HEK293 (cell line): Measurements from ENCODE around the gene DOK1.

ENCODE experiments used
- CTCF ChIA-PET: fragments of 350-600 bp; formaldehyde crosslinking; extraction: SDS; loops from one replicate; lab custom pipeline; 2021; ENCODE audit warnings: antibody characterized with exemption; lab: Yijun Ruan, JAX
- POLR2A ChIA-PET: fragments of 300-600 bp; formaldehyde crosslinking; extraction: SDS; loops from one replicate; lab custom pipeline; 2020; ENCODE audit warnings: antibody characterized with exemption, inconsistent platforms; lab: Yijun Ruan, JAX
- H3K27ac ChIP-seq: fragments of 200-500 bp; sonication (Bioruptor generic); 2 replicates; pipeline ENCODE4 v1.5.1; 2014; ENCODE audit warnings: low read depth, low read length, control low read depth, inconsistent platforms; ENCODE audit errors: extremely low read depth
- H3K36me3 ChIP-seq, 2 experiments: fragments of 200-500 bp in 1 of 2; sonication (Bioruptor generic) in 1 of 2; 1 replicate in 1 of 2; 2 replicates in 1 of 2; pipeline ENCODE4 v1.5.1; 2014 to 2017; ENCODE audit warnings: inconsistent platforms in 2 of 2, low read length in 2 of 2; ENCODE audit not compliant: control insufficient read depth in 2 of 2, insufficient read depth in 1 of 2
- H3K4me1 ChIP-seq: fragments of 200-500 bp; sonication (Bioruptor generic); 2 replicates; pipeline ENCODE4 v1.5.1; 2014; ENCODE audit warnings: mild to moderate bottlenecking, low read length, inconsistent platforms; ENCODE audit not compliant: control insufficient read depth, insufficient read depth
- H3K4me3 ChIP-seq: 2 replicates; pipeline ENCODE4 v1.5.1; 2011; ENCODE audit warnings: low read depth, mild to moderate bottlenecking, control low read depth, low read length, moderate library complexity
- H3K9me3 ChIP-seq: fragments of 200-500 bp; sonication (Bioruptor generic); 2 replicates; pipeline ENCODE4 v1.5.1; 2014; ENCODE audit warnings: low read depth, low read length, inconsistent platforms; ENCODE audit not compliant: control insufficient read depth, insufficient read depth
- KLF1 ChIP-seq: fragments of 450-650 bp; formaldehyde crosslinking; IDR thresholded peaks from 2 replicates; pipeline ENCODE4 v1.5.1; 2016; ENCODE audit warnings: missing biosample characterization, missing genetic modification characterization
- MYNN ChIP-seq: fragments of 450-650 bp; formaldehyde crosslinking; IDR thresholded peaks from 2 replicates; pipeline ENCODE4 v1.5.1; 2016; ENCODE audit warnings: missing biosample characterization, missing genetic modification characterization, borderline replicate concordance
- OSR2 ChIP-seq: fragments of 450-650 bp; formaldehyde crosslinking; IDR thresholded peaks from 2 replicates; pipeline ENCODE4 v1.5.1; 2016; ENCODE audit warnings: missing biosample characterization, missing genetic modification characterization
- PRDM1 ChIP-seq: fragments of 450-650 bp; formaldehyde crosslinking; IDR thresholded peaks from 2 replicates; pipeline ENCODE4; 2016; ENCODE audit warnings: missing biosample characterization, missing genetic modification characterization
- PRDM10 ChIP-seq: fragments of 450-650 bp; formaldehyde crosslinking; IDR thresholded peaks from 2 replicates; pipeline ENCODE4 v1.5.1; 2016; ENCODE audit warnings: missing biosample characterization, missing genetic modification characterization
- PRDM4 ChIP-seq: fragments of 450-650 bp; formaldehyde crosslinking; IDR thresholded peaks from 2 replicates; pipeline ENCODE4 v1.5.1; 2017; ENCODE audit warnings: missing biosample characterization, missing genetic modification characterization
- REPIN1 ChIP-seq: fragments of 450-650 bp; formaldehyde crosslinking; IDR thresholded peaks from 2 replicates; pipeline ENCODE4 v1.5.1; 2017; ENCODE audit warnings: missing biosample characterization, missing genetic modification characterization, low read depth
- SP3 ChIP-seq: fragments of 450-650 bp; formaldehyde crosslinking; IDR thresholded peaks from 2 replicates; pipeline ENCODE4 v1.5.1; 2016; ENCODE audit warnings: missing biosample characterization, missing genetic modification characterization
- SP7 ChIP-seq: fragments of 450-650 bp; formaldehyde crosslinking; IDR thresholded peaks from 2 replicates; pipeline ENCODE4 v1.5.1; 2016; ENCODE audit warnings: missing biosample characterization, missing genetic modification characterization
- TCF7L2 ChIP-seq: IDR thresholded peaks from 2 replicates; pipeline ENCODE4 v1.6.1; 2011; ENCODE audit warnings: low read depth, mild to moderate bottlenecking, inconsistent platforms, low read length, moderate library complexity, borderline replicate concordance
- ZBTB11 ChIP-seq: fragments of 450-650 bp; formaldehyde crosslinking; conservative IDR thresholded peaks from 2 replicates; pipeline ENCODE4 v1.5.1; 2016; ENCODE audit warnings: low read depth, missing biosample characterization, missing genetic modification characterization
- ZBTB20 ChIP-seq: fragments of 450-650 bp; formaldehyde crosslinking; IDR thresholded peaks from 2 replicates; pipeline ENCODE4 v1.5.1; 2016; ENCODE audit warnings: missing biosample characterization, missing genetic modification characterization
- ZNF133 ChIP-seq: fragments of 450-650 bp; formaldehyde crosslinking; IDR thresholded peaks from 2 replicates; pipeline ENCODE4 v1.5.1; 2016; ENCODE audit warnings: missing biosample characterization, missing genetic modification characterization
- ZNF335 ChIP-seq: fragments of 450-650 bp; formaldehyde crosslinking; conservative IDR thresholded peaks from 2 replicates; pipeline ENCODE4 v1.5.1; 2016; ENCODE audit warnings: missing biosample characterization, missing genetic modification characterization
- ZNF354C ChIP-seq: fragments of 450-650 bp; formaldehyde crosslinking; IDR thresholded peaks from 2 replicates; pipeline ENCODE4 v1.5.1; 2016; ENCODE audit warnings: missing biosample characterization, missing genetic modification characterization, low read depth, borderline replicate concordance
- ZNF366 ChIP-seq: fragments of 450-650 bp; formaldehyde crosslinking; conservative IDR thresholded peaks from 2 replicates; pipeline ENCODE4 v1.5.1; 2016; ENCODE audit warnings: missing biosample characterization, missing genetic modification characterization
- ZNF449 ChIP-seq: fragments of 450-650 bp; formaldehyde crosslinking; IDR thresholded peaks from 2 replicates; pipeline ENCODE4 v1.5.1; 2017; ENCODE audit warnings: missing biosample characterization, mild to moderate bottlenecking, missing genetic modification characterization, moderate library complexity
- ZNF488 ChIP-seq: fragments of 450-650 bp; formaldehyde crosslinking; IDR thresholded peaks from 2 replicates; pipeline ENCODE4 v1.5.1; 2016; ENCODE audit warnings: missing biosample characterization, missing genetic modification characterization
- ZNF747 ChIP-seq: fragments of 450-650 bp; formaldehyde crosslinking; IDR thresholded peaks from 2 replicates; pipeline ENCODE4 v1.5.1; 2016; ENCODE audit warnings: missing biosample characterization, missing genetic modification characterization
- ZSCAN4 ChIP-seq: fragments of 450-650 bp; formaldehyde crosslinking; IDR thresholded peaks from 2 replicates; pipeline ENCODE4 v1.5.1; 2017; ENCODE audit warnings: missing biosample characterization, missing genetic modification characterization

The DOK1 gene

GRCh38 chr2:74546004-74546403 lies 8.5 kb upstream of the DOK1 start:
- ChIA-PET CTCF (interaction anchor here (0.9 to 1.5 kb wide), 3 partner anchors 13 to 63 kb away, joined by 3 to 4 read pairs (median 3); partner anchors contain the start of genes CCDC142 and TTC31), POLR2A (no interaction called here)
- H3K27ac ChIP-seq: no peak overlapping the region
- H3K36me3 ChIP-seq: no peaks in the 10 kb centered on the region
- H3K9me3 ChIP-seq: no peaks in the 10 kb centered on the region
- no peaks in the 10 kb centered on the region for H3K4me1 ChIP-seq
- no peak for TF ChIP-seq ZNF133 (tag by site-specific recombination)
- no peak for TF ChIP-seq REPIN1 (tag by site-specific recombination)
- no peak for TF ChIP-seq KLF1 (tag by site-specific recombination)
- peak; percentile 96 for TF ChIP-seq PRDM1 (tag by site-specific recombination)
- H3K4me3 ChIP-seq: no peak overlapping the region

GRCh38 chr2:74548285-74548899 lies 6.1 kb upstream of the DOK1 start:
- H3K9me3 ChIP-seq: no peaks in the 10 kb centered on the region
- POLR2A ChIA-PET: interaction anchor here (1.6 kb wide), 1 partner anchor 90 kb away, joined by 3 read pairs; the partner anchor contains the start of gene WBP1
- peak overlapping the region; percentile 41 for H3K4me3 ChIP-seq
- peak overlapping the region; percentile 69; the same call in 1 of the 2 replicates for H3K27ac ChIP-seq
- CTCF ChIA-PET: no interaction called here
- H3K4me1 ChIP-seq: no peaks in the 10 kb centered on the region; the same call in 1 of the 2 replicates
- peaks cover 0 to 4% of the 10 kb centered on the region in 2 experiments; a peak in 1 of 3 replicates for H3K36me3 ChIP-seq
- TF ChIP-seq ZBTB11: peak; percentile 77
- TF ChIP-seq ZNF366 (tag by site-specific recombination): 0 out of 2 replicates have a peak, but pooled peaks have one; percentile 32
- no peak for TF ChIP-seq ZNF354C (tag by site-specific recombination)
- TF ChIP-seq MYNN: 0 out of 2 replicates have a peak, but pooled peaks have one; percentile 15
- peak; percentile 89 for TF ChIP-seq ZBTB20 (tag by site-specific recombination)
- no peak for TF ChIP-seq ZNF747 (tag by site-specific recombination)
- TF ChIP-seq ZNF449 (tag by site-specific recombination): no peak
- TF ChIP-seq ZSCAN4 (tag by site-specific recombination): no peak
- peak; percentile 54; the same call in 1 of the 2 replicates for TF ChIP-seq TCF7L2
- TF ChIP-seq PRDM4 (tag by site-specific recombination): peak; percentile 85
- TF ChIP-seq ZNF488 (tag by site-specific recombination): no peak
- TF ChIP-seq PRDM10 (tag by site-specific recombination): peak; percentile 90
- TF ChIP-seq ZNF335 (tag by site-specific recombination): peak; percentile 75
- 0 out of 2 replicates have a peak, but pooled peaks have one; percentile 6 for TF ChIP-seq SP3 (tag by site-specific recombination)
- peak; percentile 72 for TF ChIP-seq OSR2 (tag by site-specific recombination)
- TF ChIP-seq SP7: 0 out of 2 replicates have a peak, but pooled peaks have one; percentile 8
